ENCODE measurements around the gene ATP2B2. TPM values are rescaled to one million over a fixed set of nuclear protein-coding genes. Genes with fewer than 3 reads are reported as not detected.

ATP2B2 gene
- polyA plus RNA-seq, 2 of the 4 experiments (the other 2 are of a cell fraction): 0.03 to 0.04 TPM

DNA sequence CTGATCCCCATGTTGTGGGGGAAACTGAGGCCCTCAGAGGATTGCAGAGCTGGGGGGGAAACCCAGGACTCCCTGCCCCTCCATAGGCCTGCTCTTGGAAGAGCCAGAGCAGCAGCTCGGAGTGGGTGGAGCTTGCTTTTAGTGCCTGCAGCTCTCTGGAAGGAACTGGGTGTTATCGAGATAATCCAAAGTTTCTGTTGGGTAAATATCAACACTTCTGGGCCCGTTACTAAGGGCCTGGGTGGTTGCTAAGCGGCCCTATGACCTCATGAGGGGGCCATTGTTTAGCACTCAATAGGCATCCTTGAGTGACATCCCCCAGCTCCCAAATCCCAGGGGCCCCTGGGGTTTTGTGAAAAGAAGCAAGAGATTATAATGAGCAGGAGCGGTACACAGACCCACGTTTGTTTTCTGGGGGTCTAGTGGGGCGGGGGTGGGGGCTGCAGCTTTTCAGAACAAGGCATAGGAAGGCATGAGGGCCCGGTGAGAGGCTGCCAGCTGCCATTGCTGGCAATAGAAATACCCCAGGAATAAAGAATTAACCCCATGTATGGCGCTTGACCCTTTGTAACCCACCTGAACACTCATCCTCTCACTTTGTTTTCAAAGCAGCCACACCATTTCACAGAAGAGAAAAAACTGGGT lies 48.3 kb upstream of the ATP2B2 start:
- ChIA-PET CTCF (no interaction called here), POLR2A (no interaction called here)
- Histone ChIP-seq H3K4me1 (0 out of 3 replicates have a peak, but pooled peaks cover 6% of the 10 kb centered on the region), H3K9me3 (no peaks in the 10 kb centered on the region), H3K4me3 (no peak overlapping the region), H3K4me2 (no peak overlapping the region), H3K27ac (no peak overlapping the region)
- WGBS (ENCODE audit: missing lambda C conversion rate): 21% methylated on average over 8 of the region's 9 CpGs
- no peak for ATAC-seq
- no peak for TF ChIP-seq TP53 (CRISPR knock-in tag; IDR thresholded peaks at IDR 0.05)
- TF ChIP-seq, protein P1, sequence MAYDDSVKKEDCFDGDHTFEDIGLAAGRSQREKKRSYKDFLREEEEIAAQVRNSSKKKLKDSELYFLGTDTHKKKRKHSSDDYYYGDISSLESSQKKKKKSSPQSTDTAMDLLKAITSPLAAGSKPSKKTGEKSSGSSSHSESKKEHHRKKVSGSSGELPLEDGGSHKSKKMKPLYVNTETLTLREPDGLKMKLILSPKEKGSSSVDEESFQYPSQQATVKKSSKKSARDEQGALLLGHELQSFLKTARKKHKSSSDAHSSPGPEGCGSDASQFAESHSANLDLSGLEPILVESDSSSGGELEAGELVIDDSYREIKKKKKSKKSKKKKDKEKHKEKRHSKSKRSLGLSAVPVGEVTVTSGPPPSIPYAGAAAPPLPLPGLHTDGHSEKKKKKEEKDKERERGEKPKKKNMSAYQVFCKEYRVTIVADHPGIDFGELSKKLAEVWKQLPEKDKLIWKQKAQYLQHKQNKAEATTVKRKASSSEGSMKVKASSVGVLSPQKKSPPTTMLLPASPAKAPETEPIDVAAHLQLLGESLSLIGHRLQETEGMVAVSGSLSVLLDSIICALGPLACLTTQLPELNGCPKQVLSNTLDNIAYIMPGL (CRISPR knock-in tag; IDR thresholded peaks at IDR 0.05; ENCODE audit: borderline replicate concordance): no peak
- TF ChIP-seq ZSCAN20 (CRISPR knock-in tag; IDR thresholded peaks at IDR 0.05): no peak
- TF ChIP-seq, protein P2, sequence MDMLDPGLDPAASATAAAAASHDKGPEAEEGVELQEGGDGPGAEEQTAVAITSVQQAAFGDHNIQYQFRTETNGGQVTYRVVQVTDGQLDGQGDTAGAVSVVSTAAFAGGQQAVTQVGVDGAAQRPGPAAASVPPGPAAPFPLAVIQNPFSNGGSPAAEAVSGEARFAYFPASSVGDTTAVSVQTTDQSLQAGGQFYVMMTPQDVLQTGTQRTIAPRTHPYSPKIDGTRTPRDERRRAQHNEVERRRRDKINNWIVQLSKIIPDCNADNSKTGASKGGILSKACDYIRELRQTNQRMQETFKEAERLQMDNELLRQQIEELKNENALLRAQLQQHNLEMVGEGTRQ (IDR thresholded peaks at IDR 0.05): no peak
- no peak for TF ChIP-seq POLR2AphosphoS2 (conservative IDR thresholded peaks at IDR 0.05; ENCODE audit: low read length)
- no peak for FAIRE-seq
- no peak for DNase-seq (ENCODE audit: low read depth in 1 of 2, low spot score in 1 of 2)

- whole genome bisulfite sequencing (ENCODE audit: missing lambda C conversion rate): 11% methylated on average over 1 of the region's 1 CpG
- POLR2A ChIA-PET: no interaction called here
- DNase-seq (ENCODE audit: low read depth in 1 of 2, low spot score in 1 of 2) (no peak), ATAC-seq (no peak), FAIRE-seq (no peak)
- TF ChIP-seq FOSB (CRISPR knock-in tag; IDR thresholded peaks at IDR 0.05) (no peak), EHF (CRISPR knock-in tag; IDR thresholded peaks at IDR 0.05) (no peak), POLR2A (IDR thresholded peaks at IDR 0.05; ENCODE audit: low read length) (no peak)
- CTCF ChIA-PET: interaction anchor here (1.3 kb wide), 1 partner anchor 186 kb away, joined by 4 read pairs; no protein-coding TSS in a partner anchor
- Histone ChIP-seq H3K9me3 (no peaks in the 10 kb centered on the region), H3K27ac (no peak overlapping the region), H3K4me3 (no peak overlapping the region), H3K4me2 (no peak overlapping the region), H3K4me1 (0 out of 3 replicates have a peak, but pooled peaks cover 6% of the 10 kb centered on the region)
These were observed 47.2 kb upstream of the ATP2B2 start for GRCh38 chr3:10552631-10552943.

- DNase-seq (ENCODE audit: low read depth in 1 of 2, low spot score in 1 of 2) (peak in 1 of 2 experiments; percentile 25), ATAC-seq (peak; percentile 52 to 59; a peak in 3 of 6 replicates), FAIRE-seq (no peak)
- H3K4me1 ChIP-seq: 0 out of 3 replicates have a peak, but pooled peaks cover 6% of the 10 kb centered on the region
- 38% methylated on average over 18 of the region's 19 CpGs for WGBS (ENCODE audit: missing lambda C conversion rate)
- peak overlapping the region; percentile 28; the same call in 1 of the 3 replicates for H3K4me2 ChIP-seq
- no peak overlapping the region for H3K27ac ChIP-seq
- POLR2A ChIA-PET: no interaction called here
- H3K9me3 ChIP-seq: no peaks in the 10 kb centered on the region
- CTCF ChIA-PET: interaction anchor here (0.9 to 1.3 kb wide), 3 partner anchors 22 to 427 kb away, joined by 3 to 4 read pairs (median 3); no protein-coding TSS in a partner anchor
- no peak overlapping the region for H3K4me3 ChIP-seq
- TF ChIP-seq JUN (IDR thresholded peaks at IDR 0.05) (no peak), RARB (CRISPR knock-in tag; IDR thresholded peaks at IDR 0.05) (no peak), KDM5A (IDR thresholded peaks at IDR 0.05) (no peak), ESRRA (IDR thresholded peaks at IDR 0.05; ENCODE audit: borderline replicate concordance, low read length) (no peak), RNF2 (IDR thresholded peaks at IDR 0.05; ENCODE audit: borderline replicate concordance, low read depth) (no peak), EP300 (IDR thresholded peaks at IDR 0.05) (no peak), POLR2AphosphoS2 (conservative IDR thresholded peaks at IDR 0.05; ENCODE audit: low read length) (no peak), CBX8 (IDR thresholded peaks at IDR 0.05) (no peak), RAD21 (conservative IDR thresholded peaks at IDR 0.05 in 1 of 2, IDR thresholded peaks at IDR 0.05 in 1 of 2) (no peak), NFE2L2 (conservative IDR thresholded peaks at IDR 0.05; ENCODE audit: low read length) (no peak), KDM1A (IDR thresholded peaks at IDR 0.05; ENCODE audit: low read depth) (no peak), TFCP2L1 (CRISPR knock-in tag; IDR thresholded peaks at IDR 0.05) (no peak), RFX5 (IDR thresholded peaks at IDR 0.05) (no peak), ELK1 (IDR thresholded peaks at IDR 0.05; ENCODE audit: low read depth, low read length) (no peak), CHD2 (IDR thresholded peaks at IDR 0.05; ENCODE audit: low read length, partially characterized antibody) (no peak), POLR2A (IDR thresholded peaks at IDR 0.05; ENCODE audit: low read length) (no peak)
- TF ChIP-seq, protein P3, sequence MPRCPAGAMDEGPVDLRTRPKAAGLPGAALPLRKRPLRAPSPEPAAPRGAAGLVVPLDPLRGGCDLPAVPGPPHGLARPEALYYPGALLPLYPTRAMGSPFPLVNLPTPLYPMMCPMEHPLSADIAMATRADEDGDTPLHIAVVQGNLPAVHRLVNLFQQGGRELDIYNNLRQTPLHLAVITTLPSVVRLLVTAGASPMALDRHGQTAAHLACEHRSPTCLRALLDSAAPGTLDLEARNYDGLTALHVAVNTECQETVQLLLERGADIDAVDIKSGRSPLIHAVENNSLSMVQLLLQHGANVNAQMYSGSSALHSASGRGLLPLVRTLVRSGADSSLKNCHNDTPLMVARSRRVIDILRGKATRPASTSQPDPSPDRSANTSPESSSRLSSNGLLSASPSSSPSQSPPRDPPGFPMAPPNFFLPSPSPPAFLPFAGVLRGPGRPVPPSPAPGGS (IDR thresholded peaks at IDR 0.05): no peak
- TF ChIP-seq, protein P2 (IDR thresholded peaks at IDR 0.05): no peak
These were observed 46.6 kb upstream of the ATP2B2 start for GRCh38 chr3:10551821-10552630.
